Fibroblast of upper back skin (primary cell): ENCODE data around the gene FOXI1.
A peak's percentile ranks its signal among the peaks of the same experiment; 100 is the strongest.

ENCODE experiments used
- DNase-seq: peaks from one replicate; pipeline ENCODE4 v3.0.0-alpha.2; 2013

Gene FOXI1

DNA sequence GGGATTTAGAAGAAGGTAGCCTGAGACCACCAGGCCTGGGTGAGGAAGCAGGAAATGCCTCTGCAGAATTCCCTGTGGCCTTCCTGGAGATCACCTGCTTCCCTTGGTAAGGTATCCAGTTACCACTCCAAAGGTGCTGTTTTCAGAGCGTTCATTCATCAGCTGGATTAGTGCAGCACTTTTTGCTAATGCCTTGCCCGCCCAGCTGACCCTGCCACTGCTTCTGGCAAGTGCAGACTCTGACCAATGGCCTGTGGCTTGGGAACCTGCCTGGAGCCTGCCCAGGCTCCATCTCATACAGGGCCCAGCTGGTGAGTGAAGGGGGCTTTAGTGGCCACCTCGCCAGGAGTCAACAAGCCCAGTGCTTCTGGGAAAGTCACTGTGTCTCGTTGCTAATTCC, 48.6 kb downstream of the FOXI1 start:
- no peak for DNase-seq

- DNase-seq = no peak
Measured at GRCh38 chr5:170154744-170155143, 49.0 kb downstream of the FOXI1 start.

GRCh38 chr5:170155771-170156170, 50.1 kb downstream of the FOXI1 start:
- no peak for DNase-seq

GRCh38 chr5:170159101-170159698, 53.5 kb downstream of the FOXI1 start:
- peak; percentile 88 for DNase-seq
